C4-2B (cell line): Measurements from ENCODE around the gene FBXO31.

Experiments used
- H3K27ac ChIP-seq: fragments of 450-650 bp; 2 replicates; pipeline ENCODE4 v1.5.1; 2017
- ZFX ChIP-seq: fragments of 450-650 bp; IDR thresholded peaks from 2 replicates; pipeline ENCODE4 v1.6.1; 2017
- TF ChIP-seq, protein P1 (sequence below): fragments of 450-650 bp; conservative IDR thresholded peaks from 2 replicates; pipeline ENCODE4 v1.5.1; 2017; ENCODE audit warnings: mild to moderate bottlenecking

FBXO31 gene

DNA sequence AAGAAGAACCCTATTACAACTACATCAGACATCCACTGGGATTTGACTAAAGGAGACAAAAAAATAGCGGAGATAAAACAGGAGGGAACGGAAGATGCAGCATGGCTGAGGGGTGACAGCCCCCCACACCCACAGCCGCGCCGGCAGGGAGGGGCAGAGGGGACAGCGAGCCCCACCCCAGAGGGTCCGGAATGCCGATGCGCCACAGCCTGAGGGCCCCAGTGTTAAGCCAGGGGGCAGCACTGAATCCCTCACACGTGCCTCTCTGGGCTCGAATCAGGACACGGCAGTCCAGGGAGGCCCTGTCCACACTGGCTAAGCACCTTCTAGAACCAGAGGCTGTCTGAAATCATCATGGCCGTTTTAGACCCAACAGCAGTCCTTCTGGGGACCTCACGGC lies 27.4 kb upstream of the FBXO31 start:
- no peak overlapping the region for H3K27ac ChIP-seq
- TF ChIP-seq ZFX, result no peak
- TF ChIP-seq, protein P1, sequence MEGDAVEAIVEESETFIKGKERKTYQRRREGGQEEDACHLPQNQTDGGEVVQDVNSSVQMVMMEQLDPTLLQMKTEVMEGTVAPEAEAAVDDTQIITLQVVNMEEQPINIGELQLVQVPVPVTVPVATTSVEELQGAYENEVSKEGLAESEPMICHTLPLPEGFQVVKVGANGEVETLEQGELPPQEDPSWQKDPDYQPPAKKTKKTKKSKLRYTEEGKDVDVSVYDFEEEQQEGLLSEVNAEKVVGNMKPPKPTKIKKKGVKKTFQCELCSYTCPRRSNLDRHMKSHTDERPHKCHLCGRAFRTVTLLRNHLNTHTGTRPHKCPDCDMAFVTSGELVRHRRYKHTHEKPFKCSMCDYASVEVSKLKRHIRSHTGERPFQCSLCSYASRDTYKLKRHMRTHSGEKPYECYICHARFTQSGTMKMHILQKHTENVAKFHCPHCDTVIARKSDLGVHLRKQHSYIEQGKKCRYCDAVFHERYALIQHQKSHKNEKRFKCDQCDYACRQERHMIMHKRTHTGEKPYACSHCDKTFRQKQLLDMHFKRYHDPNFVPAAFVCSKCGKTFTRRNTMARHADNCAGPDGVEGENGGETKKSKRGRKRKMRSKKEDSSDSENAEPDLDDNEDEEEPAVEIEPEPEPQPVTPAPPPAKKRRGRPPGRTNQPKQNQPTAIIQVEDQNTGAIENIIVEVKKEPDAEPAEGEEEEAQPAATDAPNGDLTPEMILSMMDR, result no peak

DNA sequence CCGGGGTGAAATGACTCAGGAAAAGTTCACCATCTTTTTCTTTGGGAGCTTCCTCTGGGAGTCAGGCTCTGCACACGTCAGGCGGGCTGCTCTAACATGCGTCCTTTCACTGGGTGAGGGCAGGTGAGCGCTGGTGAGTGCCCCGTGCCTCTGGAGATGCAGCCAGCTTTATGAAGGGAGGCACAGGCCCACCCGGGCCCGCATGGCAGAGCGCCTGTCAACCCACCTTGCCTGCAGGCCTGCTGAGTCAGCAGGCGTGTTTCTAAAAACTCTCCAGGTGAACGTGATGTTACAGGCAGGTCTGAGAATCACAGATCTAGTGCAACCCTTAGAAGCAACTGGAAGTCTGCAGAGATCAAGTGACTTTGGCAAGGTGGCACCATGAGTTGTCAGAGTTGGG lies 27.0 kb upstream of the FBXO31 start:
- TF ChIP-seq, protein P1, result no peak
- TF ChIP-seq ZFX, result no peak
- no peak overlapping the region for H3K27ac ChIP-seq

DNA sequence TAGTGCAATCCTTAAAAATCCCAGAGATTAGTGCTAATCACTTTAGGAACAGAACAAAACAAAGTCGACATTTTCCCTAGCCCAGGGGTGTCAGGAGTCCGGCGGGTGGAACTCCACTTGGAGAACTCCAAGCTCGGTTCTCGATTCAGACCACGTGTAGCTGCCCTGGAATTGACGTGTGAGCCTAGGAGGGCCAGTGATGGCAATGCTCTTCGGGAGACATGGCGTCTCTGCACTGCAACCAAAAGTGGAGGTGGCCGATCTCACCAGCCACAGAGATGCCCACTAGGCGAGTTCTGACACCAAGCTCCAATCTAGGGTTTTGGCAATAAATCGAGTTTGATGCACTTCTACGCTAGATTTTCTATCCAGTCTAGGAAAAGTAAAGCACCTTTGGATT lies 26.2 kb upstream of the FBXO31 start:
- no peak overlapping the region for H3K27ac ChIP-seq
- TF ChIP-seq, protein P1, result no peak
- no peak for TF ChIP-seq ZFX

DNA sequence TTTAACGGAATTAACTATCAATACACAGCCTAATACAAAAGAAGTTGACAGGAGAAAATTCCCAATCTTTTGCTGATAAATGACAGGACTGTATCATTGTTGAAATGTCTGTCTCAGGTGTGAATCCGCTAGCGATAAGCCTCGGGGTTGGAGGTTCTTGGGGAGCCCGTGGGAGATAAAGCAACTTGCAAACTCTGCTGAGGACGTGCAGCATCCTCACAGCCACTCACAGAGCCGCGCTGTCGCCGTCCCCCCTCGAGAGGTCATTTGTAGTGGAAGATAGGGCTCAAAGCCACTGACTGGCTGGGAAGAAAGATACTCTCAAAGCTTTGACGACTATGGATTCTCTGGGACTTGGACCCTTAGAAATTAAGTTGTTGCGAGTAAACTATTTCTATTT lies 25.6 kb upstream of the FBXO31 start:
- TF ChIP-seq, protein P1, result no peak
- no peak for TF ChIP-seq ZFX

DNA sequence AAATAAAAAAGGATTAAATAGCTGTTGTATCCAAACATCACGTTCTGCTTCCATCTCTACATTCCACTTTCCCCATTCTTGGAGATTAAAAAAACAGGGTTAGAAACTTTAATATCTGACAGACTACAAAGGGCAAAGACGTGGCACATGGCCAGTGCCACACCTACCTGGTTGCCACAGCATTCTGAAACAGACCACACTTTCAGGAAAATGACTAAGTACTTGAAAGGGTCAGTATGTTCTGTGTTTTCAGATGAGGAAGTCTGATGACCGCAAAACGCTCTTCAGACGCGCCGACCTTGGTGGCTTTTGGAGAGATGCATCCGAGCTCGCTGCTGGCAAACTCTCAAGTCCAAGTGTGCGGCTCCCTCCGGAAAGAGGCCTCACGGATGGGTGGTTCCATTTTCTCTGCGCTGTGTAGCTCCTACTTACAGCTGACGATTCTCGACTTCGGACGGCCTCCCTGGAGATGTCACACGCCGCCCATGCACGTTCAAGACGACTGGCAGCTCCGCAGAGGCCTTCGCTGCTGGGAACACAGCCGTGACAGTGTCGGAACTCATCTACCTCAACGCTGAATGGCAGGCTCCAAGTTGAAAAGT lies 24.0 kb upstream of the FBXO31 start:
- TF ChIP-seq, protein P1, result no peak
- TF ChIP-seq ZFX, result no peak
- no peak overlapping the region for H3K27ac ChIP-seq

More for the DNA sequence above, 25.6 kb upstream of the FBXO31 start:
- no peak overlapping the region for H3K27ac ChIP-seq

DNA sequence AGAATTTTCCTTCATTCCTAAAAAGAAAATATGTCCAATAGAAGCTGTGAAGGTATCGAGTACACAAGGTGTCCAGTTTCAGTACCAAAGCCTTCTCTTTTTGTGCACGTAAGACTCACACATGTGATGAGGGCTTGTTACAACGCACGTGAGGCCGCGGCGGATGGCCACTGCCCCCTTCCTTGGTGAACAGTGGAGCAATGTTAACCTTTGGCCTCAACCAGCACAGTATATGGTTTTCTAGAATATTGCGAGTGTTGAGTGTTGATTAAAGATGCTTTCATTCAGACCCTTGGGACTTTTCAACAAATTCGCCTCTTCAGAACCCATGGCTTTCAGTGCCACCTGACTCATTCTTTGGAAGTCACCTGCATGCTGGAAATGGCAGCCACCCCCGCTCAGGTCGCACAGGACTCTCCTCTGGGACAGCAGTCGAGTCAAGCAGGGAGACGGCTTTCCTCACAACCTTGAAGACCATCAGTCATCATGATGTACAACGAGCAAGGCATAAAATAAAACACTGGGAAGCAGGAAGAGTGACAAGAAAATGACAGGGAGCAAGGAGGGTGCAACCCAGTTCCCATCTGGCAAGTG lies 23.0 kb upstream of the FBXO31 start:
- no peak for TF ChIP-seq ZFX
- TF ChIP-seq, protein P1, result no peak
- H3K27ac ChIP-seq, result no peak overlapping the region

DNA sequence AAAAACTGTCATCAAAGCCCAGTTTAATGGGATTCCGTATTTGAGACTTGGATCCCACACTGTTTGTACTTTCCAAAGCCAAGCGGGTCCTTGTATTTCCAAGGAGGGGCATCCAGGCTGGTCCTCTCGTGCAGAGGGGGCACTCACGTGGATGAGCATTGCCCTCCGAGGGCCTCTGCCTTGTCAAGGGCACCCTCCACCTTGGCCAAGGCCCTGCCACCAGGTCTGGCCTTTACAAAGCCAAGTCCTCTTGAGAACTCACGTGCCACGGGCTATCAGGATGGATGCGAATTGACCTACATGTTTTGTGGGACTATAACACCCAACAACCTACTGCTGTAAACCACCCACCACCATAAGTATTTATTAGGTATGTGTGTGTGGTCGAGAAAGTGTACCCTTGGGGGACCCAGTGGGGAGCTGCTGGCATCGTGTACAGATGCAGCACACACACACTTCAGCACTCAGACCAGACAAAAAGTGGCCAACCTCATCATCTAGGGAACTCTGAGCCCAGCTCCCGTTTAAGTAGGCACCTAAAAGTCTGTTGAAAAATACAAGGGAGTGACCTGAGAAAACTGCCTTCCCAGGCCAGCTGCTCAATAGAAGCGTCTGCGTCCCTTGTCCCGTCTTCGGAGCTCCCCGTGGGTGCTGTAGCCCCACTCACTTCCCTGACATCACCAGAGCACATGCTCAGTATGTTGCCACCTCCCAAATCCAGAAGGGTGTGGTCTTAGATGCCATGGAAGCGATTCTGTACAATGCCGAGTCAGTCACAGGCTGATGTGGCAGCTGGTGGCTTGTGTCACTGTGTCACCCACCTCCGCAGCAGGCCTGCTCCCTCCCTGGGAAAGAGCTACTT lies 21.4 kb upstream of the FBXO31 start:
- H3K27ac ChIP-seq, result no peak overlapping the region
- TF ChIP-seq ZFX, result no peak
- TF ChIP-seq, protein P1, result no peak
